Mucosa of rectum (tissue), 2 donors: ENCODE results near the gene KRT26.

Experiments used
- H3K27ac ChIP-seq, 2 donors: one replicate each; pipeline ENCODE4 v1.7.0; 2013; ENCODE audit warnings: inconsistent platforms in 2 of 2, low read depth in 2 of 2, low read length in 2 of 2
- H3K27me3 ChIP-seq, 2 donors: one replicate each; pipeline ENCODE4 v1.7.0; 2013; ENCODE audit warnings: low read length in 2 of 2; ENCODE audit not compliant: control insufficient read depth in 2 of 2, insufficient read depth in 2 of 2
- H3K36me3 ChIP-seq, 2 donors: one replicate each; pipeline ENCODE4 v1.7.0; 2013; ENCODE audit warnings: low read length in 2 of 2; ENCODE audit not compliant: control insufficient read depth in 2 of 2, insufficient read depth in 2 of 2
- H3K4me1 ChIP-seq, 2 donors: one replicate each; pipeline ENCODE4 v1.7.0; 2013; ENCODE audit warnings: low read length in 2 of 2, mild to moderate bottlenecking in 1 of 2; ENCODE audit not compliant: control insufficient read depth in 2 of 2, insufficient read depth in 2 of 2
- H3K4me3 ChIP-seq, 2 donors: one replicate each; pipeline ENCODE4 v1.7.0; 2013; ENCODE audit warnings: low read length in 2 of 2
- H3K9ac ChIP-seq, 2 donors: one replicate each; pipeline ENCODE4 v1.7.0; 2013; ENCODE audit warnings: low read length in 2 of 2, low read depth in 1 of 2, mild to moderate bottlenecking in 1 of 2
- H3K9me3 ChIP-seq, 2 donors: one replicate each; pipeline ENCODE4 v1.7.0; 2013; ENCODE audit warnings: low read length in 2 of 2; ENCODE audit not compliant: control insufficient read depth in 2 of 2
- donor health status: healthy.
- donor health status: Normal muscosa, but diverticular disease.

KRT26 gene

DNA sequence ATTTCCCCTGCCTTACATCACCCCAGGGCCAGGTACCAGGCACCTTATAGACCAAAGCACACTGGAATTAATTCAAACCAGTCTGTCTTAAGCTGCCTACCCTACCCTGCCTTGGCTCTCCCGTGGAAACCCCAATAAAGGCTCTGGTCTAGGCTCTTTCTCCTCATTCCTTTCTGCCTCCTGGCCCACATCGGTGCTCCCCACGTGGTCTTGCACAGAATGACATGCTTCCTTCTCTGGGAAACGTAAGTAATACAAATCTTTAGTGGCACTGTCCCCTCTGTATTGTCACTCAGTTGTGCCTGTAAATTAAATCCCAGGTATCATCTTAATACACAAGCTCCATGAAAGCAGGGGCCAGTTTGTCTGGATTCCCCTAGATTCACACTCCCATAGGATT is 33.4 kb downstream of the KRT26 start:
- H3K27me3 ChIP-seq, result peaks cover 4 to 13% of the 10 kb centered on the region in 2 donors
- H3K9ac ChIP-seq, result no peak overlapping the region
- no peak overlapping the region for H3K27ac ChIP-seq
- H3K4me1 ChIP-seq, result no peaks in the 10 kb centered on the region
- no peak overlapping the region for H3K4me3 ChIP-seq
- no peaks in the 10 kb centered on the region for H3K9me3 ChIP-seq
- no peaks in the 10 kb centered on the region for H3K36me3 ChIP-seq

DNA sequence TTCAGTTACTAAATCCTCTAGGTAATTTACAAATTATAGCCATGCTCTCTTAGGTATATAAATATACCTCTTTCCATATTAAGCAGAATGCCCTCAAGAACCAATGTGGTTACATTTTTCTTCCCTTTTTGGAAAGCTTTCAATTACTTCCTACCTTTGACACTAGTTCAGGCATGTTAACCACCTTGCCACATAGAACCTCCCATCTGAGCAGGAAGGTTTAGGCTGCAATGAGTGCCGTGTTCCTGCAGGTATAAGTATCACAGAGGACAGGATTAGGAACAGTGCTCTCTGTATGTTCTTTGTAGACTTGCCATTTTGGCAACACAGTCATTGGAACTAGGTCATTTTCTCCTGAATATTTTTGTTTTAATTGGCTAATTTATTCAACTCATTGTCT is 37.0 kb downstream of the KRT26 start:
- no peaks in the 10 kb centered on the region for H3K36me3 ChIP-seq

DNA sequence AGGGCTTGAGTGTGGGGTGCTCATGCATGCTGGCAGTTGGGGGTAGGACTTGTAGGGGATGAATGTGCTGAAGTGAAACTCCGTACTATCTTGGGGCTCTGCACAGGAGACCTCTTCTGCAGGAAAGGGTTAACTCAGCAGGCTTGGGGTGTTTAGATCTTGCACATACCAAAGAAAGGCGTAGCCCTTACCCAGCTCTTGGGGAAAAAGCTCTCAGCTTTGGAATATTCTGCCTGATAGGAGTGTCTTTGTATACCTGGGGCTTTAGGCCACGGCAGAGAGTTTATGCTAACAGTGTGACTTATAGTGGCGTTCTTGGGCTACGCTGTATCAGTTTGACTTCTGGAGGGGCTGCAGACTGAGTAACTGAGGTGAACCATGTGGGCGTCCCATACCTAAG is 38.0 kb downstream of the KRT26 start:
- Histone ChIP-seq H3K4me3 (no peak overlapping the region), H3K9me3 (no peaks in the 10 kb centered on the region), H3K9ac (no peak overlapping the region), H3K36me3 (no peaks in the 10 kb centered on the region), H3K27me3 (peaks cover 0 to 15% of the 10 kb centered on the region in 2 donors), H3K27ac (no peak overlapping the region), H3K4me1 (no peaks in the 10 kb centered on the region)

More for the DNA sequence above, 37.0 kb downstream of the KRT26 start:
- Histone ChIP-seq H3K4me1 (no peaks in the 10 kb centered on the region), H3K9ac (no peak overlapping the region), H3K9me3 (no peaks in the 10 kb centered on the region), H3K4me3 (no peak overlapping the region), H3K27me3 (peaks cover 0 to 14% of the 10 kb centered on the region in 2 donors), H3K27ac (no peak overlapping the region)

DNA sequence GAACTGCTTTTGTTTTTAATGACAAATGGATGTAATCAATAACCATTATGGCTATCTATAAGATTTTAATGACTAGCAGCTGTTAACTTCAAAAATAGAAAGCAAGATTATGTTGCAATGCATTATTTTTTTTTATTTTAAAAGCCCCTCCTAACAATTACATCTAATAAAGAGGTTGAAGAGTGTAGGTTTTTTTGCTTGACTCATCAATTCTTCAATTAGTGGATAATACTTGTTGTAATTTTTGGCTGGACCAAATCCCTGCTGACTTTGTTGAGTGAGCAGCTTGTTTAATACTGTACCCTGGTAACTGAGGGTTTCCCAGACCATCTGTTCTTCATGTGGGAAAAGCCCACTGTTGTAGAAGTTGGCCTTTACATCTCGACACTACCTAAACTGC is 41.0 kb downstream of the KRT26 start:
- Histone ChIP-seq H3K4me3 (no peak overlapping the region), H3K9ac (no peak overlapping the region), H3K27me3 (peaks cover 0 to 13% of the 10 kb centered on the region in 2 donors), H3K4me1 (no peaks in the 10 kb centered on the region), H3K27ac (no peak overlapping the region), H3K36me3 (no peaks in the 10 kb centered on the region), H3K9me3 (no peaks in the 10 kb centered on the region)

DNA sequence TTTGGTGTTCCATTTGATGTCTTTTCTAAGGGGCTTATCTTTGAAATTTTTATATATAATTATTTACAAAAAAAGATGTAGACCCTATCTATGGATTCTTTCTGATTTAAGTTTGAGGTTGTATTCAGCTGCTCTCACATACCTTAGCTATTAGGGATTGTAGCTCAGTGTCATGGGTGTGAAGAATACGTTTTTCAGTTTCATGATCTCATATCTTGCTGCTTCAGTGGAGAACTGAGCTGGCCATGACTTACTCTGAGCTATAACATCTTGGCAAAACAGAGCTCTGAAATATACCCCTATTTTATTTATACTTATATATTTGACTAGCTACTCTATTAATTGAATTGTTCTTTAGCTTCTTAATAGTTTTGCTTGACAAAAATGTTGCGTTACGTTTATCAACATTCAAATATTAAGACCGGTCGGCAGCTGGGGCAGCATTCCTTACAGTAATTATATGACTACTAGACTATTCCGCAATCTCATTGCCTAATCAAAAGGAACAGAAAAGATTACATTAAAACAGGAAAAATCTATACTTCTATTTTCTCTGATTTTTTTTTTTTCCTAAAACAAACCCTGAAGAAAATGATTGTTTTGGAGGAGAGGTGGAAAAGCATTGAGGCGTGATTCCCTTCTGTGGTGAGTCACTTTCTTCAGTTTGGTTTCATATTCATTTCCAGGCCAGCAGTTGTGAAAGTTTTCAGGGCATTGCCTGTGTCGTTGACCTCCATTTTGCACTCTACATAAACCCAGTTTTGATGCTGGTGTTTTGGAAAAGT is 44.4 kb downstream of the KRT26 start:
- H3K4me1 ChIP-seq, result no peaks in the 10 kb centered on the region
- no peaks in the 10 kb centered on the region for H3K9me3 ChIP-seq
- H3K4me3 ChIP-seq, result no peak overlapping the region
- peaks cover 0 to 7% of the 10 kb centered on the region in 2 donors for H3K27me3 ChIP-seq
- H3K36me3 ChIP-seq, result no peaks in the 10 kb centered on the region
- no peak overlapping the region for H3K27ac ChIP-seq
- H3K9ac ChIP-seq, result no peak overlapping the region

DNA sequence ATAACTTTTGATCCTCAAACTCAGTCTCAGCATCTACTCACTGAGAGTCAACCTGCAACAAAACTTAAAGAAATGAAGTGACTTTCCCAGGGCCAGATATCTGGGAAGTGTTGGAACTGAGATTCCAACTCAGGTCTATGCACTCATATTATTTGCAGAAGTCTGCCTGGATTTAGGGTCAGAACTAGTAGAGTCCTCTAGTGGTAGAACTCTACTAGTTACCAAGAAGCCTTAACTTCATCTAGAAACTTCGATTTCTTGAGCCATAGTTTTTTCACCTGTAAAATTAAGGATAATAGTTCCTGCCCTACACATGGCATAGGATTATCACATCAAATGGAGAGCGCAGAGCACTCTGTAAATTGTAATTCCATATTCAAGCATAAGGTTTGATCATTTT is 45.1 kb downstream of the KRT26 start:
- Histone ChIP-seq H3K9ac (no peak overlapping the region), H3K4me3 (no peak overlapping the region), H3K9me3 (no peaks in the 10 kb centered on the region), H3K4me1 (no peaks in the 10 kb centered on the region), H3K36me3 (no peaks in the 10 kb centered on the region), H3K27ac (no peak overlapping the region), H3K27me3 (peaks cover 0 to 7% of the 10 kb centered on the region in 2 donors)

DNA sequence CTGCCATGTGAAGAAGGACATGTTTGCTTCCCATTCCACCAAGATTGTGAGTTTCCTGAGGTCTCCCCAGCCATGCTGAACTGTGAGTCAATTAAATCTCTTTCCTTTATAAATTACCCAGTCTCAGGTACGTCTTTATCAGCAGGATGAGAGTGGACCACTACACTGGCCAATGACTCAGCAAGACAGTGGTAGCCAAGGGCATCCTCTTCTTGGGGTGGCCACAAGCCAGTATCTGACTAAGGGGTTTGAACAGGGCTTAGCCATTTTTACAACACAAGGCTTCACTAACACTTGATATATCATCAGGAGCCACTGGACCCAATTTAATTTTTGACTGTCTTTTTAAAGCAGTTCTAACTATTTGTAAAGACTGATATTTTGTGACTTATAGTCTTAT is 47.3 kb downstream of the KRT26 start:
- Histone ChIP-seq H3K4me3 (no peak overlapping the region), H3K9me3 (no peaks in the 10 kb centered on the region), H3K36me3 (no peaks in the 10 kb centered on the region), H3K27me3 (no peaks in the 10 kb centered on the region), H3K4me1 (no peaks in the 10 kb centered on the region), H3K27ac (no peak overlapping the region), H3K9ac (no peak overlapping the region)

DNA sequence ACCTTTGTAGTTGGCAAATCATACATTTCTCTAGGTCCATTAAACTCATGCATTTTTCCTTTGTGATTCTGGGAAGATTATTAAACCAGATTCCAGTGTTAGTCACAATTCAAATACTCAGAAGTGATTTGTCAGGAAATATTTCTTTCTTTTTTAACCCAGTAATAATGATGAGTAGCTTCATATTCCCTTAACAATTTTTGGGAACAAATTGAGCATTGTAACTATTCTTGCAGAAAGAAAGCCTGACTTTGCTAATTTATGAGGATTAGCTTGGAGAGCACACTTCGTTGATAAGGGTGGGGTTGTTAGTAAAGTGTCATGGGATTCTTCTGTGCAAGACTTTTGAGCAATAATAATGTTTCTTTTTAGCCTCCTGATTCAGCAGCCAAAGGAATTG is 49.8 kb downstream of the KRT26 start:
- H3K36me3 ChIP-seq, result no peaks in the 10 kb centered on the region
- no peak overlapping the region for H3K27ac ChIP-seq
- no peaks in the 10 kb centered on the region for H3K9me3 ChIP-seq

DNA sequence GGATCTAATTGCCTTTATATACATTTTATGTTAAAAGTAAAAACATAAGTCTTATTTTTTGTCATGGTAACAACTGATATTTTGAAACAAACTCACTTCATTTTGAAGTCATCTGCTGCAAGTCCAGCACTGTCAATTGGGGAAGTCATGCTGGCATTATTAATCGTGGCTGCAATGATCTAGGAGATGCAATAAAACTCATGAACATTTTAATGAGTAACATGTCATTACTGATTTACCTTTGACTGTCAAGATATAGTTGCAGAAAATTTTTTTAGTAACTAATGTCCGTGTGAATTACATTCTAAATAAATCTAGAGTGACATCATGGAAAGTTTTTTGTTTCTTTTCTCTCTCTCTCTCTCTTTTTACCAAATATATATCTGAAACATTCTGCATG is 51.1 kb downstream of the KRT26 start:
- no peak overlapping the region for H3K27ac ChIP-seq
- H3K9me3 ChIP-seq, result no peaks in the 10 kb centered on the region
- H3K27me3 ChIP-seq, result no peaks in the 10 kb centered on the region

More for the DNA sequence above, 49.8 kb downstream of the KRT26 start:
- Histone ChIP-seq H3K9ac (no peak overlapping the region), H3K4me3 (no peak overlapping the region), H3K27me3 (no peaks in the 10 kb centered on the region), H3K4me1 (no peaks in the 10 kb centered on the region)

DNA sequence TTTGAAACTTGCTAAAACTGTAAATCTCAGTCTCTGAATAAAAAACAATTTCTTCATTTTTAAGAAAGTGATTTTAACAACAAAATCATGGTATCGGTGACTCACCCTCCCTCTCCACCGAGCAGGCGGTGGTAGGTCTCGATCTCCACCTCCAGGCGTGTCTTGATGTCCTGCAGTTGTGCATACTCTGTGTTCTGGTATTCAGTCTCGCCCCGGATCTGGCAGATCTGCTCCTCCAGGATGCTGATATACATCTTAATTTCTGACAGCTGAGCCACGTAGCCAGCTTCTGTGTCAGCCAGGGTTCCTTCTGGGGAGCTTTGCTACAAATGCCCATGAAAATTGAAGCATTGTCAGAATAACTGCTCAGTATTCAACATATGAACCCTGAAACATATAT is 53.1 kb downstream of the KRT26 start:
- Histone ChIP-seq H3K4me1 (no peaks in the 10 kb centered on the region), H3K27ac (no peak overlapping the region)

More for the DNA sequence above, 51.1 kb downstream of the KRT26 start:
- Histone ChIP-seq H3K4me1 (no peaks in the 10 kb centered on the region), H3K36me3 (no peaks in the 10 kb centered on the region), H3K4me3 (no peak overlapping the region), H3K9ac (no peak overlapping the region)

More for the DNA sequence above, 53.1 kb downstream of the KRT26 start:
- Histone ChIP-seq H3K27me3 (peaks cover 3 to 4% of the 10 kb centered on the region in 2 donors), H3K9me3 (no peaks in the 10 kb centered on the region), H3K9ac (no peak overlapping the region), H3K4me3 (no peak overlapping the region), H3K36me3 (no peaks in the 10 kb centered on the region)
